Trophoblast cell (in vitro differentiated cells and primary cell): ENCODE results near the gene ZNF423.

Experiments used
- DNase-seq, 2 donors: peaks; one replicate each; pipeline ENCODE4 v3.0.0-alpha.2; 2016
- H2AFZ ChIP-seq: 2 replicates; pipeline ENCODE4 v1.6.1; 2013; ENCODE audit warnings: low read length, moderate library complexity, mild to moderate bottlenecking; ENCODE audit not compliant: insufficient read depth, poor library complexity
- H2AK5ac ChIP-seq: 2 replicates; pipeline ENCODE4 v1.6.1; 2013; ENCODE audit warnings: mild to moderate bottlenecking, low read length
- H2BK120ac ChIP-seq: 2 replicates; pipeline ENCODE4 v1.6.1; 2013; ENCODE audit warnings: low read length, mild to moderate bottlenecking, moderate library complexity; ENCODE audit not compliant: insufficient read depth, poor library complexity
- H2BK12ac ChIP-seq: 2 replicates; pipeline ENCODE4 v1.6.1; 2013; ENCODE audit warnings: mild to moderate bottlenecking, low read length, moderate library complexity
- H2BK5ac ChIP-seq: 2 replicates; pipeline ENCODE4 v1.6.1; 2013; ENCODE audit warnings: low read length, low read depth, moderate library complexity, mild to moderate bottlenecking; ENCODE audit not compliant: poor library complexity
- H3K14ac ChIP-seq: 2 replicates; pipeline ENCODE4 v1.6.1; 2013; ENCODE audit warnings: mild to moderate bottlenecking, low read length
- H3K18ac ChIP-seq: 2 replicates; pipeline ENCODE4 v1.6.1; 2013; ENCODE audit warnings: mild to moderate bottlenecking, low read length
- H3K23ac ChIP-seq: 2 replicates; pipeline ENCODE4 v1.6.1; 2013; ENCODE audit warnings: low read length
- H3K27ac ChIP-seq: 2 replicates; pipeline ENCODE4 v1.5.1; 2013; ENCODE audit warnings: low read depth, mild to moderate bottlenecking, inconsistent platforms, low read length, moderate library complexity
- H3K27me3 ChIP-seq: 2 replicates; pipeline ENCODE4 v1.6.1; 2013; ENCODE audit warnings: inconsistent platforms, mild to moderate bottlenecking, low read length, moderate library complexity; ENCODE audit not compliant: insufficient read depth
- H3K36me3 ChIP-seq, 2 experiments: 1 replicate in 1 of 2; 2 replicates in 1 of 2; pipeline ENCODE4 v1.6.1; 2013; ENCODE audit warnings: low read length in 2 of 2, mild to moderate bottlenecking in 2 of 2, moderate library complexity in 1 of 2; ENCODE audit not compliant: insufficient read depth in 2 of 2, control insufficient read depth in 1 of 2
- H3K4ac ChIP-seq: 2 replicates; pipeline ENCODE4 v1.6.1; 2013; ENCODE audit warnings: low read depth, mild to moderate bottlenecking, low read length, moderate library complexity
- H3K4me1 ChIP-seq, 2 experiments: 1 replicate in 1 of 2; 2 replicates in 1 of 2; pipeline ENCODE4 v1.6.1; 2013; ENCODE audit warnings: low read length in 2 of 2, mild to moderate bottlenecking in 2 of 2, moderate library complexity in 1 of 2; ENCODE audit not compliant: insufficient read depth in 2 of 2, control insufficient read depth in 1 of 2
- H3K4me2 ChIP-seq: 2 replicates; pipeline ENCODE4 v1.6.1; 2013; ENCODE audit warnings: inconsistent platforms, mild to moderate bottlenecking, low read length, moderate library complexity
- H3K4me3 ChIP-seq: 2 replicates; pipeline ENCODE4 v1.5.1; 2013; ENCODE audit warnings: mild to moderate bottlenecking, low read depth, low read length, inconsistent platforms
- H3K79me1 ChIP-seq: one replicate; pipeline ENCODE4 v1.6.1; 2013; ENCODE audit warnings: low read length
- H3K79me2 ChIP-seq: 2 replicates; pipeline ENCODE4 v1.6.1; 2013; ENCODE audit warnings: low read length, mild to moderate bottlenecking; ENCODE audit not compliant: control insufficient read depth, insufficient read depth, poor library complexity
- H3K9ac ChIP-seq: 2 replicates; pipeline ENCODE4 v1.6.1; 2013; ENCODE audit warnings: mild to moderate bottlenecking, low read length
- H3K9me3 ChIP-seq: 2 replicates; pipeline ENCODE4 v1.6.1; 2013; ENCODE audit warnings: low read depth, mild to moderate bottlenecking, control low read depth, inconsistent platforms, low read length; ENCODE audit not compliant: insufficient read depth
- H4K12ac ChIP-seq: 2 replicates; pipeline ENCODE4 v1.6.1; 2013; ENCODE audit warnings: low read depth, mild to moderate bottlenecking, low read length, moderate library complexity
- H4K8ac ChIP-seq: 2 replicates; pipeline ENCODE4 v1.6.1; 2013; ENCODE audit warnings: low read depth, mild to moderate bottlenecking, low read length, moderate library complexity
- H4K91ac ChIP-seq: one replicate; pipeline ENCODE4 v1.6.1; 2013; ENCODE audit warnings: low read depth, mild to moderate bottlenecking, low read length, moderate library complexity
- WGBS: extraction: QIAGEN DNeasy Blood & Tissue Kit; methylation state at CpG from one replicate; pipeline ENCODE4 v1.1.7; 2013; ENCODE audit warnings: missing lambda C conversion rate; ENCODE audit not compliant: insufficient read length, insufficient coverage; ENCODE audit errors: extremely low coverage; 5-methylcytosine and 5-hydroxymethylcytosine counted together

Gene ZNF423

DNA sequence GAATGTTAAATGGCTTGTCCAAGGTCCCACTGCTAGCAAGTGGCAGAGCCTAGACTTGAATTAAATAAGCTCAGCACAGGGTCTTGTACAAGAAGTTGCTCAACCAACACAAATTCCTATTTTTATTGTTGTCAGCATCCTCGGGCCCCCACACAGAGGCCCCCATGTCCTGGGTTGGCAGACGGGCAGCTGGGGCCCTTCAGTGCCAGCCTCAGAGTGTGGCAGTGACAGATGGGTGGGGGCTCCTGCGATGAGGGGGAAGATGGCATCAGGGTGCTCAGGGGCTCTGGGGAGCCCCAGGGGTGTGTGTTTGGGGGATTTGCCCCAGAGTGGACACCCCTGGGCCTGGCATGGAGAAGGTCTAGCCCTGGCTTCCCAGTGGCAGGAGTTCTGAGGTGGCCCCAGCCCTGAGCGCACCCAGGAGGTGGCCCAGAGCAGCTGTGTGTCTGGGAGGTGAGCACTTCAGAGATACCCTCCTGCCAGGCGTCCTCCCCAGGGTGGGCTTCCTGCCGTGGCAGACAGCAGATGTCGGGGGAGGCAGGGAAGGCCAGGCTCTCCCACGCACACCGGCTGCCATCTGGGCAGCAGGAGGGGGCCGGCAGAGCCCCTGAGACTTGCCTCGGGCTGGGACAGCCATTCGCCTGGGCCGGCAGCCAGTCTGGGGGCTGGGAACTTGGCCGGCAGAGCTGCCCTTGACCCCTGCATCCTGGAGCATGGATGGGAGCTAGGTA, 331.5 kb downstream of the ZNF423 start:
- Histone ChIP-seq H2BK12ac (no peak overlapping the region), H3K79me1 (no peaks in the 10 kb centered on the region), H2BK120ac (no peak overlapping the region), H3K23ac (no peak overlapping the region), H2AFZ (no peak overlapping the region), H4K91ac (no peak overlapping the region), H3K18ac (no peak overlapping the region), H4K12ac (no peak overlapping the region), H3K27ac (no peak overlapping the region), H3K27me3 (no peaks in the 10 kb centered on the region), H3K36me3 (peaks cover 2 to 16% of the 10 kb centered on the region in 2 experiments), H3K9me3 (no peaks in the 10 kb centered on the region), H3K4me1 (no peaks in the 10 kb centered on the region), H3K4ac (no peak overlapping the region), H2AK5ac (no peak overlapping the region), H3K4me2 (no peak overlapping the region), H4K8ac (no peak overlapping the region), H3K4me3 (no peak overlapping the region), H3K9ac (no peak overlapping the region), H2BK5ac (no peak overlapping the region), H3K14ac (no peak overlapping the region), H3K79me2 (no peaks in the 10 kb centered on the region)
- DNase-seq, result no peak
- WGBS, result no CpG with 5 or more reads among the region's 14 CpGs

DNA sequence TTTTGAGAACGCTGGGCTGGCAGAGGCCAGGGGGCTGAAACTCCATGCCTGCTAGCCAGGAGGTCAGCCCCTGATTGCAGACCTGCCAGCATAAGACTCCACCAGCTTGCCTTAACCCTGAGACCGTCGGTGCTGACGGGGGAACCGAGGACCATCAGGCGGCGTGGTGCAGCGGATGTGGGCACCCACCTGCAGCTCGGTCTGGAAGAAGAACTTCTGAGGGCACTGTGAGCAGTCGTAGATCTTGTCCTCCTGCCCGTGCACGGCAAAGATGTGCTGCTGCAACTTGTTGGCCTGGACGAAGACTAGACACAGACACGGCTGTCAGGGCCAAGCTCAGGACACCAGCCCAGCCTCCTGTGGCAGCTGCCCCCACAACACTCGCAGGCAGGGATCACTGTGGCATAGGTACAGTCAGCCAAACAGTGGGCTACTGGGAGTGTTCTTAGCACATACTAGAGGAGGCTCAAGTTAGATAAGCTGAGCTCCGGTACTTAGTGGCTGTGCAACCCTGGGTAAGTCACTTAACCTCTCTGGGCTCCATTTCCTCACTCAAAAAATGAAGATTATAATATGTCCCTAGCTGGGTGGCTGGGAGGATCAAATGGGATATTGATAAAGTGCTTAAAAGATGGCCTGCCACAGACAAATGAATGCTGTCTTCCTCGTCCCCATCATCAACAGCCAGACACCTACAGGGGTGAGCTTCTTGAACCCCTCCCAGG, 332.3 kb downstream of the ZNF423 start:
- Histone ChIP-seq H2BK5ac (no peak overlapping the region), H2AFZ (no peak overlapping the region), H4K12ac (no peak overlapping the region), H3K27ac (no peak overlapping the region), H3K36me3 (peaks cover 2 to 16% of the 10 kb centered on the region in 2 experiments), H3K4me3 (no peak overlapping the region), H3K79me2 (no peaks in the 10 kb centered on the region), H3K4ac (no peak overlapping the region), H3K18ac (no peak overlapping the region), H2AK5ac (no peak overlapping the region), H3K79me1 (no peaks in the 10 kb centered on the region), H2BK120ac (no peak overlapping the region), H3K9me3 (no peaks in the 10 kb centered on the region), H3K14ac (no peak overlapping the region), H2BK12ac (no peak overlapping the region), H3K23ac (no peak overlapping the region), H4K91ac (no peak overlapping the region), H3K4me1 (no peaks in the 10 kb centered on the region), H3K9ac (no peak overlapping the region), H4K8ac (no peak overlapping the region), H3K4me2 (no peak overlapping the region), H3K27me3 (no peaks in the 10 kb centered on the region)
- no peak for DNase-seq
- WGBS, result no CpG with 5 or more reads among the region's 17 CpGs

DNA sequence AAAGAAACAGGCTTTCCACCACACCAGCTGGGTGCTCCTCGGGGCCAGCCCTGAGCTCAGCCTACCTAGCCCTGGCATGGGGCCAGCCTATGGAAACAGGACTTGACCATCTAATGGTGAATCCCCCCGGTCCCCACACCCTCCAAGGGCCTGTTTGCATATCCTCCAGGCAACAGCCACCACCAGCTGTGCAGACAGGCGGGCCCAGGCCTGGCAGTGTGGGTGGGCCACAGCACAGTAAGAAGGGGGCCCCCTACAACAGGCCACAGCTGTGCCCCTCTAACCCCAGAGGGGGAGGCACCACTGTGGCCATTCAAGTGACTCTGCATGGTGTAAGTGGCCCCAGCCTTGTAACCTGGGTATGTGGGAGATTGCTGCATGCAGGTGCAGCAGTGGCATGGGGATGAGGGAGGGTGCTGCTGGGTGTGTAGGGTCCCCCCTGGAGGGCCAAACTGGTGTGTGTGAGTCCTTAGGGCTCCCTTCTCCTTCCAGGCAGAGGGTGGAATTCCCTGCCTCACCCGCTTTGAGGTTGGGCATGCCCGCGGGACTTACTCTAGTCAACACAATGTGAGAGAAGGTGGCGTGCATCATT, 334.1 kb downstream of the ZNF423 start:
- Histone ChIP-seq H4K12ac (no peak overlapping the region), H2BK5ac (no peak overlapping the region), H2AFZ (no peak overlapping the region), H3K27me3 (no peaks in the 10 kb centered on the region), H3K79me1 (no peaks in the 10 kb centered on the region), H3K4me2 (no peak overlapping the region), H3K4me3 (no peak overlapping the region), H3K23ac (no peak overlapping the region), H4K8ac (no peak overlapping the region), H3K9ac (no peak overlapping the region), H3K79me2 (no peaks in the 10 kb centered on the region), H3K4me1 (no peaks in the 10 kb centered on the region), H2BK120ac (no peak overlapping the region), H3K18ac (no peak overlapping the region), H3K14ac (no peak overlapping the region), H3K4ac (no peak overlapping the region), H2BK12ac (no peak overlapping the region), H3K27ac (no peak overlapping the region), H2AK5ac (no peak overlapping the region), H3K36me3 (peaks cover 2 to 16% of the 10 kb centered on the region in 2 experiments), H4K91ac (no peak overlapping the region), H3K9me3 (no peaks in the 10 kb centered on the region)
- no peak for DNase-seq
- WGBS, result no CpG with 5 or more reads among the region's 7 CpGs

DNA sequence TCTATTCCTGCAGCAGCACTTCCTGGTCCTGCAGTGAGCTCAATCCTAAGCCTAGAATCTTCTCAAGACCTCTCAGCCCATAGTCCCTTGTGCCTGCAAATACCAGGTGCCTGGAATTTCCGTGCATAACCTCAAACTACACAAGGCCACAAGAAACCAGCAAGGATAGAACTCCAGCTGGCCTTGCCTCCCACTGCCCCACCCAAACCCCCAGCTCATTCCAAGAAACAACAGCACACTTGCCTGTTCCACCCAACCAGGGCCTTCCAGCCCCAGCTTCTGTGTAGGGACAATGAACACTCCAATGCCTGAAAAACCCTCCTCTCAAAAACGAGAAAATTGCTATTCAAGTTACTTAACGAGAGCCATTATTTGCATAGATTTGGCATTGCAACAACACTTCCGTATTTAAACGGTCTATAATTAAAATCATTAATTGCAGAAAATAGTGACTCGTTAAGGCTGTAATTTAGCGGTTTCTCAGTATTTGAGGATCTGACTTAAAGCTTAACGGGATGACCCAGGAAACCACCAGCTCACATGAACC, 335.3 kb downstream of the ZNF423 start:
- Histone ChIP-seq H3K4me1 (no peaks in the 10 kb centered on the region), H3K23ac (no peak overlapping the region), H3K27ac (no peak overlapping the region), H3K27me3 (no peaks in the 10 kb centered on the region), H4K8ac (no peak overlapping the region), H3K36me3 (peaks cover 2 to 16% of the 10 kb centered on the region in 2 experiments), H3K9me3 (no peaks in the 10 kb centered on the region), H2BK12ac (no peak overlapping the region), H2BK5ac (no peak overlapping the region), H4K91ac (no peak overlapping the region), H4K12ac (no peak overlapping the region), H3K4me2 (no peak overlapping the region), H2AK5ac (no peak overlapping the region), H3K79me2 (no peaks in the 10 kb centered on the region), H3K79me1 (no peaks in the 10 kb centered on the region), H3K9ac (no peak overlapping the region), H3K14ac (no peak overlapping the region), H2AFZ (no peak overlapping the region), H3K18ac (no peak overlapping the region), H3K4me3 (no peak overlapping the region), H3K4ac (no peak overlapping the region), H2BK120ac (no peak overlapping the region)
- no CpG with 5 or more reads among the region's 8 CpGs for WGBS
- DNase-seq, result no peak
